ENCODE data around the gene DENND1A.

GRCh38 chr9:123556464-123557435, 373.2 kb downstream of the DENND1A start:
- TF ChIP-seq CTCF (IDR thresholded peaks at IDR 0.05) = no peak
- TF ChIP-seq POLR2A (IDR thresholded peaks at IDR 0.05) = no peak

Measured in right lobe of liver (tissue), 4 donors.